Stomach (tissue), 9 donors: Measurements from ENCODE around the gene PLCB3. TPM values are rescaled to one million over a fixed set of nuclear protein-coding genes. Genes with fewer than 3 reads are reported as not detected.

ENCODE experiments used
- DNase-seq, 2 donors: peaks; one replicate each; pipeline versions ENCODE4 v3.0.0 to v3.0.0-alpha.2; 2013 to 2019
- H3K27ac ChIP-seq, 5 donors: fragments of 200-600 bp in 4 of 5; sonication (generic) in 4 of 5; one replicate each; pipeline ENCODE4 v1.5.1; 2013 to 2019; ENCODE audit warnings: mild to moderate bottlenecking in 1 of 5, moderate library complexity in 1 of 5
- H3K27me3 ChIP-seq, 3 donors: fragments of 200-600 bp; sonication (generic); one replicate each; pipeline ENCODE4 v1.5.1; 2017 to 2019; ENCODE audit warnings: mixed run types in 1 of 3
- H3K36me3 ChIP-seq, 4 donors: fragments of 200-600 bp; sonication (generic); 1 replicate in 3 of 4; 2 replicates in 1 of 4; pipeline ENCODE4 v1.5.1; 2016 to 2019
- H3K4me1 ChIP-seq, 4 donors: fragments of 200-600 bp; sonication (generic); one replicate each; pipeline ENCODE4 v1.5.1; 2016 to 2019
- H3K4me3 ChIP-seq, 4 donors: fragments of 200-600 bp; sonication (generic) in 3 of 4; one replicate each; pipeline ENCODE4 v1.5.1; 2016 to 2019; ENCODE audit warnings: mild to moderate bottlenecking in 1 of 4
- H3K9me3 ChIP-seq, 4 donors: fragments of 200-600 bp; sonication (generic); one replicate each; pipeline ENCODE4 v1.5.1; 2016 to 2019
- EP300 ChIP-seq: sonication (generic); formaldehyde crosslinking; IDR thresholded peaks from one replicate; pipeline ENCODE4 v1.6.1; 2017; ENCODE audit warnings: antibody characterized with exemption
- POLR2A ChIP-seq, 4 donors: fragments of 450-650 bp; IDR thresholded peaks; one replicate each; pipeline ENCODE4 v1.6.1; 2016; ENCODE audit warnings: antibody characterized with exemption in 4 of 4, control low read depth in 2 of 4, mild to moderate bottlenecking in 1 of 4, moderate library complexity in 1 of 4
- POLR2AphosphoS5 ChIP-seq, 3 donors: sonication (generic); formaldehyde crosslinking; IDR thresholded peaks; one replicate each; pipeline ENCODE4 v1.6.1; 2016; ENCODE audit warnings: antibody characterized with exemption in 3 of 3
- WGBS, 5 donors: extraction: QIAGEN DNeasy Blood & Tissue Kit in 3 of 5; methylation state at CpG; one replicate each; pipeline versions ENCODE4 v1.1.5 to v1.1.7; 2013 to 2018; 5-methylcytosine and 5-hydroxymethylcytosine counted together
- intact Hi-C: fragments of 100-400 bp; cut with DNase I; formaldehyde crosslinking; loops from one replicate; pipeline ENCODE4 v1.15.1; 2023; ENCODE audit warnings: low total_unique reads
- polyA plus RNA-seq, 3 donors: library from polyadenylated mRNA; stranded (reverse); fragments of 200-250 nt; gene quantifications; one replicate each; pipeline ENCODE4 v1.2.3, GENCODE V29; 2013
- total RNA-seq, 5 donors: library from RNA; depleted of rRNA; stranded (reverse); fragments of >200 nt; gene quantifications; one replicate each; pipeline versions ENCODE4 v1.1.0 to v1.2.3, GENCODE V29; 2014 to 2016
- TF ChIP-seq, protein P1 (sequence below), 7 experiments: fragments of 450-650 bp in 4 of 7; fragments of 200-600 bp in 3 of 7; sonication (generic) in 3 of 7; IDR thresholded peaks; one replicate each; pipeline ENCODE4 v1.5.1; 2016 to 2019; ENCODE audit warnings: antibody characterized with exemption in 7 of 7, control low read depth in 2 of 7, mild to moderate bottlenecking in 1 of 7
- donor health status: healthy with polysubstance abuse.
- donor health status: Bipolar disorder and iron deficiency.
- donor health status: healthy.

PLCB3 gene
- total and polyA plus RNA-seq, 8 donors, result 12.2 to 154 (median 16.1) TPM

DNA sequence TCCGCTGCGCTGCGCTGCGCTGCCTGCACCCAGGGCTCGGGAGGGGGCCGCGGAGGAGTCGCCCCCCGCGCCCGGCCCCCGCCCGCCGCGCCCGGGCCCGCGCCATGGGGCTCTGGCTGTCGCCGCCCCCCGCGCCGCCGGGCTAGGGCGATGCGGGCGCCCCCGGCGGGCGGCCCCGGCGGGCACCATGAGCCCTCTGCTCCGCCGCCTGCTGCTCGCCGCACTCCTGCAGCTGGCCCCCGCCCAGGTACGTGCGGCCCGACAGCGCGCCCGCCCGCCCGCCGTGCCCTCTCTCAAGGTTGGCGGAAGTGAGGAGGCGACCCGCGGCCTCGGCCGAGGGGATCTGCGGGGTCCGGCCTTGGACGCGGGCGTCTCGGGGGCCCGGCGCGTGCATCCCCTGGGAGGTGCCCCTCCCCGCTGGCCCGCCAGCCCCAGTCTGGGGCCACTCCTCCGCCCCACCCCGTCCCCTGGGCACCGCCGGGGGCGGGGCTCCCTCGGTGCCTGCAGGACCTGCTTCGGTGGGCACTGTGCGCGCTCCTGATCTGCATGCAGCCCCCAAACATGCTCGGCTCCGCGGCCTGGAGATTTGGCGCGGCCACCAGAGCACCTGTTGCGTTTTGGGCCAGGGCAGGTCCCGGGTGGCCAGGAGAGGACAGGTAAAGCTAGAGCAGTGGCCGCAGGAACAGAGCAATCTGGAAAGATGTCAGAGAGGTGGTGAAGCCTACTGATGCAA, 16.5 kb upstream of the PLCB3 start:
- peak; percentile 60 to 86 for DNase-seq

DNA sequence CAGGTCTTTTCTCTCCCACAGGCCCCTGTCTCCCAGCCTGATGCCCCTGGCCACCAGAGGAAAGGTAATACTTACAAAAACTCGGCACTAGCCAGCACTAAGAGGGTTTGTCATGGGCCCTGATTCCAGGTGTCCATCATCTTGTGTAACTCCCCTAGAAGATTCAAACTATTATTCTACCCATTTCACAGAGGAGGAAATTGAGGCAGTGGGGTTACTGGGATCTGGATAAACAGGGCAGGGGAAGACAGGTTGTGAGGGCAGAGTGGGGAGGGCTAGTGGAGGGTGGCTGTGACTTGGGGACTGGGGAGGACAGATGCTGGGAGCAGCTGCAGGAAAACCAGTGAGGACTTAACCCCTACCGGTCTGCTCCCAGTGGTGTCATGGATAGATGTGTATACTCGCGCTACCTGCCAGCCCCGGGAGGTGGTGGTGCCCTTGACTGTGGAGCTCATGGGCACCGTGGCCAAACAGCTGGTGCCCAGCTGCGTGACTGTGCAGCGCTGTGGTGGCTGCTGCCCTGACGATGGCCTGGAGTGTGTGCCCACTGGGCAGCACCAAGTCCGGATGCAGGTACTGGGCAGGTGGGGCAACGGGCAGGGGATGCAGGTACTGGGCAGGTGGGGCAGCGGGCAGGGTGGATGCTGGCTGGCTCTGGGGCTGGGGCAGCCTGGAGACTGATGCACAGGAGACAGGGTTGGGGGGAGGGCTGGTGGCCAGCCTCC, 15.7 kb upstream of the PLCB3 start:
- Histone ChIP-seq H3K36me3 (peaks cover 16 to 30% (median 21%) of the 10 kb centered on the region in 4 donors), H3K4me1 (peaks cover 64 to 93% (median 91%) of the 10 kb centered on the region in 4 donors), H3K27me3 (no peaks in the 10 kb centered on the region), H3K9me3 (no peaks in the 10 kb centered on the region), H3K4me3 (peak overlapping the region; percentile 75 to 88 (median 83)), H3K27ac (peak overlapping the region; percentile 83 to 92 (median 91))
- DNase-seq, result no peak
- intact Hi-C loops, result no loop called here
- 60 to 77% (median 71%) methylated on average over 10 to 12 of the region's 12 CpGs for WGBS, 5 donors
- TF ChIP-seq, protein P1, sequence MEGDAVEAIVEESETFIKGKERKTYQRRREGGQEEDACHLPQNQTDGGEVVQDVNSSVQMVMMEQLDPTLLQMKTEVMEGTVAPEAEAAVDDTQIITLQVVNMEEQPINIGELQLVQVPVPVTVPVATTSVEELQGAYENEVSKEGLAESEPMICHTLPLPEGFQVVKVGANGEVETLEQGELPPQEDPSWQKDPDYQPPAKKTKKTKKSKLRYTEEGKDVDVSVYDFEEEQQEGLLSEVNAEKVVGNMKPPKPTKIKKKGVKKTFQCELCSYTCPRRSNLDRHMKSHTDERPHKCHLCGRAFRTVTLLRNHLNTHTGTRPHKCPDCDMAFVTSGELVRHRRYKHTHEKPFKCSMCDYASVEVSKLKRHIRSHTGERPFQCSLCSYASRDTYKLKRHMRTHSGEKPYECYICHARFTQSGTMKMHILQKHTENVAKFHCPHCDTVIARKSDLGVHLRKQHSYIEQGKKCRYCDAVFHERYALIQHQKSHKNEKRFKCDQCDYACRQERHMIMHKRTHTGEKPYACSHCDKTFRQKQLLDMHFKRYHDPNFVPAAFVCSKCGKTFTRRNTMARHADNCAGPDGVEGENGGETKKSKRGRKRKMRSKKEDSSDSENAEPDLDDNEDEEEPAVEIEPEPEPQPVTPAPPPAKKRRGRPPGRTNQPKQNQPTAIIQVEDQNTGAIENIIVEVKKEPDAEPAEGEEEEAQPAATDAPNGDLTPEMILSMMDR (IDR thresholded peaks at IDR 0.05), result no peak
- TF ChIP-seq POLR2AphosphoS5 (IDR thresholded peaks at IDR 0.05) (no peak), POLR2A (IDR thresholded peaks at IDR 0.05) (no peak), EP300 (no peak)

More for the DNA sequence above, 16.5 kb upstream of the PLCB3 start:
- Histone ChIP-seq H3K36me3 (peaks cover 16 to 30% (median 21%) of the 10 kb centered on the region in 4 donors), H3K4me1 (peaks cover 58 to 88% (median 85%) of the 10 kb centered on the region in 4 donors), H3K9me3 (no peaks in the 10 kb centered on the region), H3K4me3 (peak overlapping the region; percentile 75 to 88 (median 83)), H3K27me3 (no peaks in the 10 kb centered on the region), H3K27ac (peak overlapping the region; percentile 83 to 92 (median 91))
- intact Hi-C loops, result no loop called here
- 1 to 17% (median 2%) methylated on average over 1 to 80 of the region's 80 CpGs for WGBS, 5 donors
- TF ChIP-seq EP300, result no peak
- TF ChIP-seq POLR2AphosphoS5 (IDR thresholded peaks at IDR 0.05), result peak in 1 of 3 donors; percentile 41

- peak overlapping the region; percentile 94 to 100 (median 99) for H3K27ac ChIP-seq
- no peaks in the 10 kb centered on the region for H3K27me3 ChIP-seq
- no peaks in the 10 kb centered on the region for H3K9me3 ChIP-seq
- H3K36me3 ChIP-seq, result peaks cover 16 to 30% (median 21%) of the 10 kb centered on the region in 4 donors
- no peak for TF ChIP-seq POLR2A (IDR thresholded peaks at IDR 0.05)
- TF ChIP-seq, protein P1 (IDR thresholded peaks at IDR 0.05), result peak in 1 of 7 experiments; percentile 10
- no peak for TF ChIP-seq EP300
- TF ChIP-seq POLR2AphosphoS5 (IDR thresholded peaks at IDR 0.05), result peak; percentile 34 to 88 (median 64)
- no peak overlapping the region for H3K4me3 ChIP-seq
- peaks cover 57 to 84% (median 80%) of the 10 kb centered on the region in 4 donors for H3K4me1 ChIP-seq
- 28 to 65% (median 38%) methylated on average over 11 to 12 of the region's 12 CpGs for WGBS, 5 donors
- intact Hi-C loops, result no loop called here
- peak; percentile 93 to 95 for DNase-seq
Observed at GRCh38 chr11:64237484-64237951, 13.8 kb upstream of the PLCB3 start.

DNA sequence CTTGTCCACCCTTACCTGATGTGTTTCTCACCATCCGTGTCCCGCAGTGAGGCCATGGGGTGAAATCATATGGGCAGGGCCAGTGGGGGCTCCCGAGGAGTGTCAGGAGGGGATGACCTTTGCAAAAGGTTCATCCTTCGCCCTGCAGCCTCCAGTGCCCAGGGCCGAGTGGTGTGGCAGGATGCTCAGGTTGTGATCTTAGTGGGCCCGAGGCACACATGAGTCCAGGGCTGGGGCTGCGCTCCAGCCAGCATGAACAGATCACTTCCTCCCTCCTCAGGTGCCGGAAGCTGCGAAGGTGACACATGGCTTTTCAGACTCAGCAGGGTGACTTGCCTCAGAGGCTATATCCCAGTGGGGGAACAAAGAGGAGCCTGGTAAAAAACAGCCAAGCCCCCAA, 13.3 kb upstream of the PLCB3 start:
- peak overlapping the region in 1 of 4 donors; percentile 1 for H3K4me3 ChIP-seq
- H3K36me3 ChIP-seq, result peaks cover 18 to 33% (median 23%) of the 10 kb centered on the region in 4 donors
- no peaks in the 10 kb centered on the region for H3K27me3 ChIP-seq
- peak overlapping the region; percentile 94 to 100 (median 99) for H3K27ac ChIP-seq
- WGBS, 5 donors, result 63 to 73% (median 67%) methylated on average over 7 to 9 of the region's 9 CpGs
- intact Hi-C loops, result no loop called here
- no peaks in the 10 kb centered on the region for H3K9me3 ChIP-seq
- H3K4me1 ChIP-seq, result peaks cover 60 to 84% (median 83%) of the 10 kb centered on the region in 4 donors
- TF ChIP-seq EP300 (no peak), POLR2A (IDR thresholded peaks at IDR 0.05) (no peak), POLR2AphosphoS5 (IDR thresholded peaks at IDR 0.05) (no peak)
- TF ChIP-seq, protein P1 (IDR thresholded peaks at IDR 0.05), result no peak
- DNase-seq, result no peak
